ENCODE results near the gene THRB.

The THRB gene

GRCh38 chr3:24340161-24340560 lies 154.5 kb downstream of the THRB start:
- Histone ChIP-seq H3F3A (ENCODE audit: low read depth) (no peaks in the 10 kb centered on the region), H3K9me2 (replicated peaks; ENCODE audit: low read depth, low read length) (no peaks in the 10 kb centered on the region), H3K4me2 (ENCODE audit: low read depth, low read length, poor library complexity, severe bottlenecking) (no peak overlapping the region), H3K4me1 (ENCODE audit: insufficient read depth, low read length, poor library complexity, severe bottlenecking) (no peaks in the 10 kb centered on the region), H2AFZ (ENCODE audit: low read length) (no peak overlapping the region), H4K20me1 (ENCODE audit: insufficient read depth, low read length, poor library complexity, severe bottlenecking) (no peaks in the 10 kb centered on the region), H3K79me2 (ENCODE audit: insufficient read depth, low read length) (no peaks in the 10 kb centered on the region), H3K27me3 (ENCODE audit: insufficient read depth, low read length, poor library complexity, severe bottlenecking) (no peaks in the 10 kb centered on the region), H3K9me3 (ENCODE audit: insufficient read depth, low read depth, low read length) (no peaks in the 10 kb centered on the region), H3K4me3 (ENCODE audit: low read length, poor library complexity, severe bottlenecking) (no peak overlapping the region), H3K9ac (ENCODE audit: low read depth, low read length, poor library complexity, severe bottlenecking) (no peak overlapping the region), H3K36me3 (ENCODE audit: insufficient read depth, low read length) (no peaks in the 10 kb centered on the region)
- TF ChIP-seq CTCF (conservative IDR thresholded peaks at IDR 0.05; ENCODE audit: low read length) = no peak
- no peak for TF ChIP-seq EZH2phosphoT487 (IDR thresholded peaks at IDR 0.05; ENCODE audit: borderline replicate concordance)

- H3K9me2 ChIP-seq (replicated peaks; ENCODE audit: low read depth, low read length) = no peaks in the 10 kb centered on the region
- H3K79me2 ChIP-seq (ENCODE audit: insufficient read depth, low read length) = no peaks in the 10 kb centered on the region
- TF ChIP-seq EZH2phosphoT487 (IDR thresholded peaks at IDR 0.05; ENCODE audit: borderline replicate concordance) (no peak), CTCF (conservative IDR thresholded peaks at IDR 0.05; ENCODE audit: low read length) (no peak)
- no peak overlapping the region for H3K9ac ChIP-seq (ENCODE audit: low read depth, low read length, poor library complexity, severe bottlenecking)
- no peak overlapping the region for H2AFZ ChIP-seq (ENCODE audit: low read length)
- no peaks in the 10 kb centered on the region for H3K4me1 ChIP-seq (ENCODE audit: insufficient read depth, low read length, poor library complexity, severe bottlenecking)
- H3F3A ChIP-seq (ENCODE audit: low read depth) = no peaks in the 10 kb centered on the region
- H4K20me1 ChIP-seq (ENCODE audit: insufficient read depth, low read length, poor library complexity, severe bottlenecking) = no peaks in the 10 kb centered on the region
- H3K27me3 ChIP-seq (ENCODE audit: insufficient read depth, low read length, poor library complexity, severe bottlenecking) = no peaks in the 10 kb centered on the region
- H3K4me2 ChIP-seq (ENCODE audit: low read depth, low read length, poor library complexity, severe bottlenecking) = no peak overlapping the region
- no peaks in the 10 kb centered on the region for H3K36me3 ChIP-seq (ENCODE audit: insufficient read depth, low read length)
- no peaks in the 10 kb centered on the region for H3K9me3 ChIP-seq (ENCODE audit: insufficient read depth, low read depth, low read length)
- H3K4me3 ChIP-seq (ENCODE audit: low read length, poor library complexity, severe bottlenecking) = no peak overlapping the region
Observed at GRCh38 chr3:24339266-24339825, 155.3 kb downstream of the THRB start.

GRCh38 chr3:24338409-24339130 lies 156.1 kb downstream of the THRB start:
- Histone ChIP-seq H2AFZ (ENCODE audit: low read length) (no peak overlapping the region), H3F3A (ENCODE audit: low read depth) (no peaks in the 10 kb centered on the region), H3K4me3 (ENCODE audit: low read length, poor library complexity, severe bottlenecking) (no peak overlapping the region), H3K36me3 (ENCODE audit: insufficient read depth, low read length) (no peaks in the 10 kb centered on the region), H4K20me1 (ENCODE audit: insufficient read depth, low read length, poor library complexity, severe bottlenecking) (no peaks in the 10 kb centered on the region), H3K9ac (ENCODE audit: low read depth, low read length, poor library complexity, severe bottlenecking) (no peak overlapping the region), H3K79me2 (ENCODE audit: insufficient read depth, low read length) (no peaks in the 10 kb centered on the region), H3K4me1 (ENCODE audit: insufficient read depth, low read length, poor library complexity, severe bottlenecking) (no peaks in the 10 kb centered on the region), H3K9me2 (replicated peaks; ENCODE audit: low read depth, low read length) (no peaks in the 10 kb centered on the region), H3K4me2 (ENCODE audit: low read depth, low read length, poor library complexity, severe bottlenecking) (no peak overlapping the region), H3K27me3 (ENCODE audit: insufficient read depth, low read length, poor library complexity, severe bottlenecking) (no peaks in the 10 kb centered on the region), H3K9me3 (ENCODE audit: insufficient read depth, low read depth, low read length) (no peaks in the 10 kb centered on the region)
- TF ChIP-seq CTCF (conservative IDR thresholded peaks at IDR 0.05; ENCODE audit: low read length) = no peak
- TF ChIP-seq EZH2phosphoT487 (IDR thresholded peaks at IDR 0.05; ENCODE audit: borderline replicate concordance) = no peak

Data from Loucy (cell line).